GM12878 (cell line): ENCODE measurements around the gene TSKU. TPM values are rescaled to one million over a fixed set of nuclear protein-coding genes. Genes with fewer than 3 reads are reported as not detected.

Source experiments
- ATAC-seq: fragments of 200-7000 bp; cut with Tn5 transposase; 3 replicates; pipeline ENCODE4 v1.9.1; 2020; ENCODE audit warnings: mild to moderate bottlenecking, moderate library complexity
- BruUV-seq: library from RNA; stranded (reverse); fragments of 400-500 nt; replicated peaks from 2 replicates; lab custom pipeline; 2021; lab: Mats Ljungman, UMichigan
- CTCF ChIA-PET: fragments of 300-600 bp; sonication (Branson Sonifier 250); formaldehyde crosslinking; extraction: SDS; loops from one replicate; lab custom pipeline; 2021; ENCODE audit warnings: inconsistent platforms; lab: Yijun Ruan, JAX
- POLR2A ChIA-PET: fragments of 350-600 bp; formaldehyde crosslinking; extraction: SDS; loops from one replicate; lab custom pipeline; 2021; ENCODE audit warnings: inconsistent platforms; lab: Charles Lee
- RAD21 ChIA-PET: fragments of 300-600 bp; sonication (Branson Sonifier 250); formaldehyde crosslinking; loops from one replicate; lab custom pipeline; 2023; ENCODE audit warnings: antibody characterized with exemption; ENCODE audit not compliant: unreplicated experiment; lab: Charles Lee
- SMC1A ChIA-PET: fragments of 300-600 bp; sonication (Branson Sonifier 250); formaldehyde crosslinking; loops from one replicate; lab custom pipeline; 2023; ENCODE audit not compliant: unreplicated experiment, uncharacterized antibody; lab: Charles Lee
- DNase-seq: peaks from one replicate; pipeline ENCODE4 v3.0.0-alpha.2; 2011; ENCODE audit warnings: low read depth, low spot score
- FAIRE-seq: peaks from 3 replicates; lab custom pipeline; 2011; peaks lifted over from hg19 to GRCh38; lab: Jason Lieb, UNC
- H2AFZ ChIP-seq: 2 replicates; pipeline ENCODE4 v1.6.0; 2011; ENCODE audit warnings: low read depth, low read length, control low read depth; ENCODE audit not compliant: control insufficient read depth
- H3K27ac ChIP-seq: 2 replicates; pipeline ENCODE4 v1.5.1; 2011; ENCODE audit warnings: control low read depth; ENCODE audit not compliant: control insufficient read depth, insufficient read depth
- H3K27me3 ChIP-seq, 2 experiments: replicated peaks in 1 of 2; 2 replicates each; pipeline versions ENCODE4 v1.6.0 to v1.6.1; 2011; ENCODE audit warnings: low read length in 1 of 2; ENCODE audit not compliant: control insufficient read depth in 2 of 2, insufficient read depth in 2 of 2
- H3K36me3 ChIP-seq, 2 experiments: 2 replicates each; pipeline ENCODE4 v1.5.1; 2011; ENCODE audit warnings: low read length in 1 of 2; ENCODE audit not compliant: control insufficient read depth in 2 of 2, insufficient read depth in 2 of 2
- H3K4me1 ChIP-seq: 2 replicates; pipeline ENCODE4 v1.6.1; 2011; ENCODE audit warnings: mild to moderate bottlenecking, low read length, moderate library complexity, mixed read lengths; ENCODE audit not compliant: control insufficient read depth, insufficient read depth
- H3K4me2 ChIP-seq: 2 replicates; pipeline ENCODE4 v1.6.0; 2011; ENCODE audit warnings: control low read depth; ENCODE audit not compliant: control insufficient read depth, insufficient read depth
- H3K4me3 ChIP-seq: fragments of 200-600 bp; sonication (generic); 2 replicates; pipeline ENCODE4 v1.5.1; 2016
- H3K79me2 ChIP-seq: 2 replicates; pipeline ENCODE4 v1.6.0; 2011; ENCODE audit warnings: low read length; ENCODE audit not compliant: control insufficient read depth, insufficient read depth
- H3K9ac ChIP-seq: 2 replicates; pipeline ENCODE4 v1.8.0; 2011; ENCODE audit warnings: low read length, control low read depth, mixed read lengths; ENCODE audit not compliant: control insufficient read depth, insufficient read depth
- H3K9me3 ChIP-seq: replicated peaks from 3 replicates; pipeline ENCODE4 v1.5.1; 2011; ENCODE audit warnings: mild to moderate bottlenecking, low read length; ENCODE audit not compliant: control insufficient read depth, insufficient read depth
- H4K20me1 ChIP-seq: 2 replicates; pipeline ENCODE4 v1.6.0; 2011; ENCODE audit not compliant: control insufficient read depth, insufficient read depth
- BACH1 ChIP-seq: fragments of 450-650 bp; IDR thresholded peaks from 2 replicates; pipeline ENCODE4 v1.6.1; 2017; ENCODE audit warnings: mild to moderate bottlenecking, borderline replicate concordance
- CEBPZ ChIP-seq: fragments of 150-350 bp; IDR thresholded peaks from 2 replicates; pipeline ENCODE4 v1.6.1; 2016; ENCODE audit warnings: low read depth, low read length
- ETV6 ChIP-seq, 2 experiments: fragments of 450-650 bp in 1 of 2; IDR thresholded peaks in 1 of 2; conservative IDR thresholded peaks in 1 of 2; 2 replicates each; pipeline ENCODE4 v1.6.1; 2014; ENCODE audit warnings: antibody characterized with exemption in 1 of 2, borderline replicate concordance in 1 of 2, low read depth in 1 of 2, mild to moderate bottlenecking in 1 of 2, moderate library complexity in 1 of 2
- HDGF ChIP-seq: fragments of 450-650 bp; IDR thresholded peaks from 2 replicates; pipeline ENCODE4 v1.6.1; 2016; ENCODE audit warnings: antibody characterized with exemption
- MLLT1 ChIP-seq: fragments of 450-650 bp; IDR thresholded peaks from 2 replicates; pipeline ENCODE4 v1.6.1; 2016; ENCODE audit warnings: mild to moderate bottlenecking
- NR2C2 ChIP-seq: IDR thresholded peaks from 2 replicates; pipeline ENCODE4 v1.6.1; 2011; ENCODE audit warnings: borderline replicate concordance, low read depth; ENCODE audit not compliant: control insufficient read depth, insufficient read length
- RBBP5 ChIP-seq: fragments of 200-600 bp; sonication (generic); conservative IDR thresholded peaks from 2 replicates; pipeline ENCODE4 v1.6.1; 2016
- SP1 ChIP-seq: IDR thresholded peaks from one replicate; pipeline ENCODE4 v1.6.1; 2011; ENCODE audit warnings: low read depth, low read length
- SRF ChIP-seq, 2 experiments: IDR thresholded peaks; 2 replicates each; pipeline ENCODE4 v1.6.1; 2011; ENCODE audit warnings: low read depth in 2 of 2, low read length in 2 of 2, mild to moderate bottlenecking in 1 of 2, moderate library complexity in 1 of 2
- WGBS: methylation state at CpG from one replicate; pipeline ENCODE4 v1.1.6; 2016; ENCODE audit warnings: low lambda C conversion rate; ENCODE audit not compliant: insufficient replicate concordance, insufficient coverage; ENCODE audit errors: missing lambda C conversion rate; 5-methylcytosine and 5-hydroxymethylcytosine counted together
- in situ Hi-C: fragments of 300-500 bp; cut with MboI; formaldehyde crosslinking; loops from 9 replicates; pipeline ENCODE4 v1.14.3; 2018; ENCODE audit warnings: mixed read lengths
- intact Hi-C: fragments of 100-400 bp; cut with micrococcal nuclease; formaldehyde crosslinking; loops from one replicate; pipeline ENCODE4 v1.14.2; 2022; ENCODE audit not compliant: unreplicated experiment
- polyA plus RNA-seq, 11 experiments: library from polyadenylated mRNA; depleted of rRNA in 4 of 11; unstranded in 6 of 11; stranded (reverse) in 5 of 11; fragments of >200 nt; fragmentation: Nextera tagmentation in 4 of 11; fragmentation: Illumina TruSeq in 1 of 11; extraction: Ambion mirVana in 4 of 11; extraction: Trizol in 1 of 11; gene quantifications; 1 replicate in 1 of 11; 2 replicates in 10 of 11; pipeline versions ENCODE4 v1.2.1 to v1.2.3, GENCODE V29; 2011 to 2016; ENCODE audit warnings: inconsistent platforms in 2 of 11, missing spikeins in 2 of 11, low read depth in 1 of 11
- total RNA-seq, 4 experiments: library from RNA; depleted of rRNA in 3 of 4; stranded (reverse); fragments of >200 nt in 3 of 4; fragmentation: Illumina TruSeq in 1 of 4; extraction: Trizol in 1 of 4; gene quantifications; 2 replicates each; pipeline versions ENCODE4 v1.2.1 to v1.2.3, GENCODE V29; 2013 to 2021

TSKU gene
- total and polyA plus RNA-seq, 10 of the 15 experiments (the other 5 are each of a cell fraction or from before 2014, with no cell fraction given) = 0.04 to 1.5 (median 0.62) TPM

GRCh38 chr11:76747153-76747914 lies 35.8 kb upstream of the TSKU start:
- H3K79me2 ChIP-seq = no peaks in the 10 kb centered on the region
- CTCF ChIA-PET = interaction anchor here (0.6 to 0.7 kb wide), 2 partner anchors 75 to 105 kb away, joined by 3 to 4 read pairs; no protein-coding TSS in a partner anchor

GRCh38 chr11:76747915-76748860 lies 35.0 kb upstream of the TSKU start:
- BruUV-seq = no TSS peak
- RAD21 ChIA-PET = no interaction called here
- TF ChIP-seq BACH1 (no peak), RBBP5 (no peak), CEBPZ (no peak), MLLT1 (no peak), ETV6 (conservative IDR thresholded peaks at IDR 0.05 in 1 of 2, IDR thresholded peaks at IDR 0.05 in 1 of 2; ENCODE audit: borderline replicate concordance in 1 of 2, low read depth in 1 of 2) (no peak), HDGF (no peak), NR2C2 (no peak)

More at GRCh38 chr11:76747153-76747914, 35.8 kb upstream of the TSKU start:
- BruUV-seq = no TSS peak
- no peak for DNase-seq
- Histone ChIP-seq H3K4me3 (no peak overlapping the region), H3K36me3 (no peaks in the 10 kb centered on the region), H3K9me3 (no peaks in the 10 kb centered on the region), H3K4me2 (no peak overlapping the region), H2AFZ (no peak overlapping the region), H3K4me1 (no peaks in the 10 kb centered on the region), H3K27ac (no peak overlapping the region), H3K27me3 (peaks cover 0 to 2% of the 10 kb centered on the region in 2 experiments; a peak in 3 of 4 replicates), H4K20me1 (no peaks in the 10 kb centered on the region), H3K9ac (no peak overlapping the region)
- ChIA-PET SMC1A (no interaction called here), POLR2A (interaction anchor here (1.2 kb wide), 1 partner anchor 23 kb away, joined by 4 read pairs; no protein-coding TSS in a partner anchor), RAD21 (no interaction called here)
- in situ Hi-C loops = no loop called here
- TF ChIP-seq SP1 (no peak), SRF (IDR thresholded peaks at IDR 0.05; ENCODE audit: low read depth in 2 of 2, low read length in 2 of 2) (0 out of 4 replicates have a peak, but pooled peaks of 1 of the 2 experiments have one; percentile 12)
- FAIRE-seq = peak; percentile 7
- no peak for ATAC-seq
- intact Hi-C loops = no loop called here
- 42% methylated on average over 8 of the region's 8 CpGs for WGBS

More at GRCh38 chr11:76747915-76748860, 35.0 kb upstream of the TSKU start:
- FAIRE-seq = no peak
- H3K36me3 ChIP-seq = no peaks in the 10 kb centered on the region
- H3K27ac ChIP-seq = no peak overlapping the region
- H3K9me3 ChIP-seq = no peaks in the 10 kb centered on the region
- no peak overlapping the region for H3K9ac ChIP-seq
- in situ Hi-C loops = no loop called here
- H3K4me3 ChIP-seq = no peak overlapping the region
- no peaks in the 10 kb centered on the region for H3K4me1 ChIP-seq
- intact Hi-C loops = no loop called here
- DNase-seq = no peak
- no peaks in the 10 kb centered on the region for H3K79me2 ChIP-seq
- 61% methylated on average over 13 of the region's 13 CpGs for WGBS
- CTCF ChIA-PET = interaction anchor here (0.7 to 1.5 kb wide), 4 partner anchors 26 to 172 kb away, joined by 3 to 7 read pairs (median 4); no protein-coding TSS in a partner anchor
- POLR2A ChIA-PET = no interaction called here
- ATAC-seq = no peak
- no peak overlapping the region for H2AFZ ChIP-seq
- peaks cover 0 to 2% of the 10 kb centered on the region in 2 experiments; a peak in 3 of 4 replicates for H3K27me3 ChIP-seq
- SMC1A ChIA-PET = no interaction called here
- H4K20me1 ChIP-seq = no peaks in the 10 kb centered on the region
- H3K4me2 ChIP-seq = no peak overlapping the region
